ENCODE measurements around the gene TSR3.

DNA sequence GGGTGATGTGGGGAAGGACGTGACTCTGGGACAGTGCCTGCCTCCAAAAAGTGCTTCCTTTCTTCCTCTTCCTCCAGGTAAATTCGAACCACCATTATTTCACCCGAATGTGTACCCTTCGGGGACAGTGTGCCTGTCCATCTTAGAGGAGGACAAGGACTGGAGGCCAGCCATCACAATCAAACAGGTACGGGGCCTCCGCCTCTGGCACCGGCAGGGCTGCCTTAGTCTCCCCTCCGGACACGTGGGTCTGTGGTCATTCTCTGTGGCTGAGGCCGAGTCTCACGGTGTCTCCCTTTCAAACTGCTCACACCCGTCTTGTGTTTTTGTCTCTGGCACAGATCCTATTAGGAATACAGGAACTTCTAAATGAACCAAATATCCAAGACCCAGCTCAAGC lies 31.6 kb downstream of the TSR3 start:
- TF ChIP-seq, protein P1, sequence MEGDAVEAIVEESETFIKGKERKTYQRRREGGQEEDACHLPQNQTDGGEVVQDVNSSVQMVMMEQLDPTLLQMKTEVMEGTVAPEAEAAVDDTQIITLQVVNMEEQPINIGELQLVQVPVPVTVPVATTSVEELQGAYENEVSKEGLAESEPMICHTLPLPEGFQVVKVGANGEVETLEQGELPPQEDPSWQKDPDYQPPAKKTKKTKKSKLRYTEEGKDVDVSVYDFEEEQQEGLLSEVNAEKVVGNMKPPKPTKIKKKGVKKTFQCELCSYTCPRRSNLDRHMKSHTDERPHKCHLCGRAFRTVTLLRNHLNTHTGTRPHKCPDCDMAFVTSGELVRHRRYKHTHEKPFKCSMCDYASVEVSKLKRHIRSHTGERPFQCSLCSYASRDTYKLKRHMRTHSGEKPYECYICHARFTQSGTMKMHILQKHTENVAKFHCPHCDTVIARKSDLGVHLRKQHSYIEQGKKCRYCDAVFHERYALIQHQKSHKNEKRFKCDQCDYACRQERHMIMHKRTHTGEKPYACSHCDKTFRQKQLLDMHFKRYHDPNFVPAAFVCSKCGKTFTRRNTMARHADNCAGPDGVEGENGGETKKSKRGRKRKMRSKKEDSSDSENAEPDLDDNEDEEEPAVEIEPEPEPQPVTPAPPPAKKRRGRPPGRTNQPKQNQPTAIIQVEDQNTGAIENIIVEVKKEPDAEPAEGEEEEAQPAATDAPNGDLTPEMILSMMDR (IDR thresholded peaks at IDR 0.05) = no peak
- TF ChIP-seq POLR2AphosphoS5 (IDR thresholded peaks at IDR 0.05) = no peak
- no peak for TF ChIP-seq POLR2A (IDR thresholded peaks at IDR 0.05)
- TF ChIP-seq EP300 (IDR thresholded peaks at IDR 0.05) = no peak

Data from stomach (tissue), 4 donors.